ENCODE data around the gene SHB.

Gene SHB

GRCh38 chr9:37992924-37993349 is 76.1 kb downstream of the SHB start:
- no peaks in the 10 kb centered on the region for H3K9me3 ChIP-seq (replicated peaks; ENCODE audit: insufficient read depth, low read length)
- no peaks in the 10 kb centered on the region for H3F3A ChIP-seq (ENCODE audit: insufficient read depth, low read length)
- H3K27me3 ChIP-seq (replicated peaks; ENCODE audit: insufficient read depth, low read length) = no peaks in the 10 kb centered on the region
- H3K79me2 ChIP-seq (ENCODE audit: low read length) = no peaks in the 10 kb centered on the region
- no peak overlapping the region for H3K4me3 ChIP-seq (ENCODE audit: low read length)
- no peak overlapping the region for H2AFZ ChIP-seq (ENCODE audit: low read length)
- no peaks in the 10 kb centered on the region for H3K9me2 ChIP-seq (replicated peaks; ENCODE audit: insufficient read depth, low read length)
- no peaks in the 10 kb centered on the region for H4K20me1 ChIP-seq (ENCODE audit: insufficient read depth, low read length)
- H3K4me1 ChIP-seq (ENCODE audit: low read length) = no peaks in the 10 kb centered on the region
- no peaks in the 10 kb centered on the region for H3K36me3 ChIP-seq (replicated peaks; ENCODE audit: insufficient read depth, low read length)
- no peak overlapping the region for H3K4me2 ChIP-seq (ENCODE audit: low read depth, low read length)
- H3K27ac ChIP-seq (ENCODE audit: low read length) = no peak overlapping the region
- H3K9ac ChIP-seq (ENCODE audit: low read length) = no peak overlapping the region
- TF ChIP-seq EZH2phosphoT487 (IDR thresholded peaks at IDR 0.05; ENCODE audit: low read length) = no peak
- TF ChIP-seq CTCF (IDR thresholded peaks at IDR 0.05; ENCODE audit: low read length) = no peak
- no peak for DNase-seq

GRCh38 chr9:37990404-37991015 is 78.5 kb downstream of the SHB start:
- Histone ChIP-seq H3K79me2 (ENCODE audit: low read length) (no peaks in the 10 kb centered on the region), H3K9me2 (replicated peaks; ENCODE audit: insufficient read depth, low read length) (no peaks in the 10 kb centered on the region), H3K27me3 (replicated peaks; ENCODE audit: insufficient read depth, low read length) (no peaks in the 10 kb centered on the region), H4K20me1 (ENCODE audit: insufficient read depth, low read length) (no peaks in the 10 kb centered on the region), H3K9me3 (replicated peaks; ENCODE audit: insufficient read depth, low read length) (no peaks in the 10 kb centered on the region), H3F3A (ENCODE audit: insufficient read depth, low read length) (no peaks in the 10 kb centered on the region), H3K4me1 (ENCODE audit: low read length) (no peaks in the 10 kb centered on the region), H3K36me3 (replicated peaks; ENCODE audit: insufficient read depth, low read length) (no peaks in the 10 kb centered on the region), H2AFZ (ENCODE audit: low read length) (no peak overlapping the region), H3K9ac (ENCODE audit: low read length) (no peak overlapping the region), H3K4me2 (ENCODE audit: low read depth, low read length) (no peak overlapping the region), H3K4me3 (ENCODE audit: low read length) (no peak overlapping the region), H3K27ac (ENCODE audit: low read length) (no peak overlapping the region)
- no peak for TF ChIP-seq EZH2 (optimal IDR thresholded peaks at IDR 0.05; ENCODE audit: low read depth, low read length)
- no peak for TF ChIP-seq EZH2phosphoT487 (IDR thresholded peaks at IDR 0.05; ENCODE audit: low read length)
- TF ChIP-seq CTCF (IDR thresholded peaks at IDR 0.05; ENCODE audit: low read length) = no peak
- DNase-seq = no peak

- H3F3A ChIP-seq (ENCODE audit: insufficient read depth, low read length) = no peaks in the 10 kb centered on the region
- no peak for DNase-seq
- H3K27ac ChIP-seq (ENCODE audit: low read length) = no peak overlapping the region
- H3K4me3 ChIP-seq (ENCODE audit: low read length) = no peak overlapping the region
- no peaks in the 10 kb centered on the region for H3K27me3 ChIP-seq (replicated peaks; ENCODE audit: insufficient read depth, low read length)
- no peak overlapping the region for H3K9ac ChIP-seq (ENCODE audit: low read length)
- H3K4me1 ChIP-seq (ENCODE audit: low read length) = no peaks in the 10 kb centered on the region
- H4K20me1 ChIP-seq (ENCODE audit: insufficient read depth, low read length) = no peaks in the 10 kb centered on the region
- H3K79me2 ChIP-seq (ENCODE audit: low read length) = no peaks in the 10 kb centered on the region
- H3K9me3 ChIP-seq (replicated peaks; ENCODE audit: insufficient read depth, low read length) = no peaks in the 10 kb centered on the region
- no peaks in the 10 kb centered on the region for H3K36me3 ChIP-seq (replicated peaks; ENCODE audit: insufficient read depth, low read length)
- no peaks in the 10 kb centered on the region for H3K9me2 ChIP-seq (replicated peaks; ENCODE audit: insufficient read depth, low read length)
- no peak overlapping the region for H2AFZ ChIP-seq (ENCODE audit: low read length)
- no peak overlapping the region for H3K4me2 ChIP-seq (ENCODE audit: low read depth, low read length)
- TF ChIP-seq CTCF (IDR thresholded peaks at IDR 0.05; ENCODE audit: low read length) (no peak), EZH2phosphoT487 (IDR thresholded peaks at IDR 0.05; ENCODE audit: low read length) (no peak), EZH2 (optimal IDR thresholded peaks at IDR 0.05; ENCODE audit: low read depth, low read length) (no peak)
Observed at GRCh38 chr9:37989701-37990100, 79.3 kb downstream of the SHB start.
